ENCODE results near the gene SNX24.

- no peak for TF ChIP-seq CTCF (IDR thresholded peaks at IDR 0.05; ENCODE audit: low read depth, low read length)
- 0 out of 2 replicates have a peak, but pooled peaks have one; percentile 27 for TF ChIP-seq MYC (IDR thresholded peaks at IDR 0.05; ENCODE audit: low read depth, low read length)
- TF ChIP-seq POLR2A (IDR thresholded peaks at IDR 0.05; ENCODE audit: extremely low read depth, insufficient read length) = peak; percentile 11
These were observed at the start of gene SNX24 for GRCh38 chr5:122845229-122846050.

All from NB4 (cell line).